H9 (cell line): ENCODE results near the gene SULT1A1. TPM values are rescaled to one million over a fixed set of nuclear protein-coding genes. Genes with fewer than 3 reads are reported as not detected.

Source experiments
- DNase-seq: peaks from one replicate; pipeline ENCODE4 v3.0.0-alpha.2; 2017
- H2AFZ ChIP-seq: one replicate; pipeline ENCODE4 v1.6.1; 2013; ENCODE audit warnings: mild to moderate bottlenecking, low read length, control low read depth, moderate library complexity
- H2AK5ac ChIP-seq: 2 replicates; pipeline ENCODE4 v1.6.1; 2013; ENCODE audit warnings: low read length, control low read depth, mixed read lengths; ENCODE audit not compliant: insufficient read length
- H2BK120ac ChIP-seq: one replicate; pipeline ENCODE4 v1.6.1; 2013; ENCODE audit warnings: low read depth, mild to moderate bottlenecking, low read length, control low read depth, inconsistent platforms; ENCODE audit not compliant: poor library complexity, severe bottlenecking
- H2BK12ac ChIP-seq: 2 replicates; pipeline ENCODE4 v1.6.1; 2013; ENCODE audit warnings: low read length, control low read depth, mixed read lengths, low read depth; ENCODE audit not compliant: insufficient read length
- H2BK15ac ChIP-seq: 2 replicates; pipeline ENCODE4 v1.6.1; 2013; ENCODE audit warnings: low read depth, low read length, control low read depth
- H2BK20ac ChIP-seq: one replicate; pipeline ENCODE4 v1.6.1; 2013; ENCODE audit warnings: low read depth, mild to moderate bottlenecking, low read length, control low read depth, inconsistent platforms; ENCODE audit not compliant: poor library complexity, severe bottlenecking
- H2BK5ac ChIP-seq: 2 replicates; pipeline ENCODE4 v1.6.1; 2013; ENCODE audit warnings: low read length, control low read depth, mixed read lengths; ENCODE audit not compliant: insufficient read length
- H3K14ac ChIP-seq: 2 replicates; pipeline ENCODE4 v1.6.1; 2013; ENCODE audit warnings: low read length, control low read depth; ENCODE audit not compliant: insufficient read depth
- H3K18ac ChIP-seq: 2 replicates; pipeline ENCODE4 v1.6.1; 2013; ENCODE audit warnings: low read depth, mild to moderate bottlenecking, mixed read lengths, low read length, control low read depth; ENCODE audit not compliant: insufficient read length
- H3K23ac ChIP-seq: 2 replicates; pipeline ENCODE4 v1.6.1; 2013; ENCODE audit warnings: low read length, control low read depth, mixed read lengths, low read depth; ENCODE audit not compliant: insufficient read length
- H3K23me2 ChIP-seq: 2 replicates; pipeline ENCODE4 v1.6.1; 2013; ENCODE audit warnings: low read depth, mild to moderate bottlenecking, mixed read lengths, low read length, control low read depth; ENCODE audit not compliant: insufficient read length, poor library complexity, severe bottlenecking
- H3K27ac ChIP-seq: 2 replicates; pipeline ENCODE4 v1.5.1; 2013; ENCODE audit warnings: low read length, control low read depth, mixed read lengths, low read depth; ENCODE audit not compliant: insufficient read length
- H3K27me3 ChIP-seq: 2 replicates; pipeline ENCODE4 v1.6.1; 2013; ENCODE audit warnings: low read length, control low read depth, inconsistent platforms; ENCODE audit not compliant: insufficient read depth
- H3K4ac ChIP-seq: 2 replicates; pipeline ENCODE4 v1.6.1; 2013; ENCODE audit warnings: low read depth, mild to moderate bottlenecking, control low read depth, inconsistent platforms, low read length, moderate library complexity
- H3K4me1 ChIP-seq: 2 replicates; pipeline ENCODE4 v1.6.1; 2013; ENCODE audit warnings: low read length, control low read depth, inconsistent platforms; ENCODE audit not compliant: insufficient read depth
- H3K4me2 ChIP-seq: 2 replicates; pipeline ENCODE4 v1.6.1; 2013; ENCODE audit warnings: low read length, control low read depth, mixed read lengths; ENCODE audit not compliant: insufficient read length, insufficient read depth
- H3K56ac ChIP-seq: 2 replicates; pipeline ENCODE4 v1.6.1; 2013; ENCODE audit warnings: low read depth, mild to moderate bottlenecking, mixed read lengths, low read length, control low read depth; ENCODE audit not compliant: insufficient read length
- H3K79me1 ChIP-seq: 2 replicates; pipeline ENCODE4 v1.6.1; 2013; ENCODE audit warnings: low read depth, mild to moderate bottlenecking, moderate library complexity, low read length, control low read depth, inconsistent platforms; ENCODE audit not compliant: insufficient read depth, poor library complexity, severe bottlenecking
- H3K79me2 ChIP-seq: 2 replicates; pipeline ENCODE4 v1.6.1; 2013; ENCODE audit warnings: low read length, control low read depth, inconsistent platforms; ENCODE audit not compliant: insufficient read depth
- H3K9ac ChIP-seq: 2 replicates; pipeline ENCODE4 v1.6.1; 2013; ENCODE audit warnings: low read length, control low read depth, mixed read lengths; ENCODE audit not compliant: insufficient read length; ENCODE audit errors: extremely low read depth
- H3K9me3 ChIP-seq: one replicate; pipeline ENCODE4 v1.6.1; 2013; ENCODE audit warnings: low read depth, low read length, inconsistent platforms; ENCODE audit not compliant: control insufficient read depth
- H3T11ph ChIP-seq: one replicate; pipeline ENCODE4 v1.6.1; 2013; ENCODE audit warnings: mild to moderate bottlenecking, low read length, control low read depth, inconsistent platforms
- H4K20me1 ChIP-seq: one replicate; pipeline ENCODE4 v1.6.1; 2013; ENCODE audit not compliant: control insufficient read depth, insufficient read length, insufficient read depth
- H4K5ac ChIP-seq: 2 replicates; pipeline ENCODE4 v1.6.1; 2013; ENCODE audit warnings: low read depth, mild to moderate bottlenecking, mixed read lengths, low read length, control low read depth; ENCODE audit not compliant: insufficient read length
- H4K8ac ChIP-seq: replicated peaks from 2 replicates; pipeline ENCODE4 v1.6.1; 2013; ENCODE audit warnings: low read length, control low read depth, mixed read lengths, low read depth; ENCODE audit not compliant: insufficient read length
- H4K91ac ChIP-seq: 2 replicates; pipeline ENCODE4 v1.6.1; 2013; ENCODE audit warnings: low read depth, mild to moderate bottlenecking, moderate library complexity, mixed read lengths, low read length, control low read depth; ENCODE audit not compliant: insufficient read length
- H3K27ac Mint-ChIP-seq, 3 experiments: 2 replicates in 2 of 3; 3 replicates in 1 of 3; pipeline ENCODE4 v1.8.0; 2020 to 2021; ENCODE audit warnings: mixed read lengths in 3 of 3, mild to moderate bottlenecking in 1 of 3, moderate library complexity in 1 of 3
- H3K27me3 Mint-ChIP-seq: 2 replicates; pipeline ENCODE4 v1.8.0; 2021; ENCODE audit warnings: low read depth, mild to moderate bottlenecking, moderate library complexity, mixed read lengths
- H3K36me3 Mint-ChIP-seq, 3 experiments: 2 replicates in 2 of 3; 3 replicates in 1 of 3; pipeline ENCODE4 v1.8.0; 2020 to 2021; ENCODE audit warnings: low read depth in 3 of 3, mixed read lengths in 3 of 3; ENCODE audit not compliant: insufficient read depth in 1 of 3
- H3K4me1 Mint-ChIP-seq, 2 experiments: 2 replicates each; pipeline ENCODE4 v1.8.0; 2020; ENCODE audit warnings: mixed read lengths in 2 of 2
- H3K4me3 Mint-ChIP-seq, 2 experiments: 2 replicates in 1 of 2; 3 replicates in 1 of 2; pipeline ENCODE4 v1.8.0; 2020 to 2021; ENCODE audit warnings: mild to moderate bottlenecking in 2 of 2, mixed read lengths in 2 of 2, moderate library complexity in 1 of 2
- H3K9me3 Mint-ChIP-seq, 2 experiments: 2 replicates in 1 of 2; 3 replicates in 1 of 2; pipeline ENCODE4 v1.8.0; 2020; ENCODE audit warnings: mild to moderate bottlenecking in 2 of 2, mixed read lengths in 2 of 2, moderate library complexity in 1 of 2
- WGBS: extraction: QIAGEN DNeasy Blood & Tissue Kit; methylation state at CpG from one replicate; pipeline ENCODE4 v1.1.7; 2013; ENCODE audit warnings: missing lambda C conversion rate, low lambda C conversion rate, mixed read lengths; ENCODE audit not compliant: insufficient read length; ENCODE audit errors: extremely low coverage; 5-methylcytosine and 5-hydroxymethylcytosine counted together
- total RNA-seq: library from RNA; stranded (reverse); gene quantifications from 2 replicates; pipeline ENCODE4 v1.2.1, GENCODE V29; 2021
- TF ChIP-seq, protein P1 (sequence below): fragments of 200-600 bp; sonication (generic); conservative IDR thresholded peaks from 3 replicates; pipeline ENCODE4 v1.8.0; 2021; ENCODE audit warnings: antibody characterized with exemption, mild to moderate bottlenecking

SULT1A1 gene
- total RNA-seq, 1 experiment from 2014 or later, result 4.8 TPM

DNA sequence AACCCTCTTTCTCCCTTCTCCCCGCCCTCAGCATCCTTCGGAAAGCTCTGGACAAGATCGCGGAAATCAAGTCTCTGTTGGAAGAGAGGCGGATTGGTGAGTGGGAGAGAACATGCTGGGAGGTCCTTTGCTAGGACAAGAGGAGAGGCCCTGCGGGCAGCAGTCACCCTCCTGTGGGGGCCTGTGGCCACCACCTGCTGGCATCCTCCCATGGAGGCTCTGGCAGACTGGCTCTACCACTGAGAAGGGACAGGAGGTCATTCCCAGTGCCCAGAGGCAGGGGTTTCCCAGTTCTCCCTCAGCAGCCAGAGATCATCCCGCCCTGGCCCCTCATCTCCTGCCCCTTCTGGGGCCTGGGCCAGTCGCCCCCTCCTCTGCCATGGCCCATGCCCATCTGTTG, 20.8 kb downstream of the SULT1A1 start:
- H3T11ph ChIP-seq, result no peak overlapping the region
- H3K18ac ChIP-seq, result no peak overlapping the region
- H3K4me1 Mint-ChIP-seq, result no peaks in the 10 kb centered on the region
- no peak overlapping the region for H4K91ac ChIP-seq
- no peaks in the 10 kb centered on the region for H3K4me1 ChIP-seq
- H3K23ac ChIP-seq, result no peak overlapping the region
- no peak overlapping the region for H2BK20ac ChIP-seq
- H3K9me3 Mint-ChIP-seq, result no peaks in the 10 kb centered on the region
- no peaks in the 10 kb centered on the region for H3K9me3 ChIP-seq
- no peak overlapping the region for H4K8ac ChIP-seq
- no CpG with 5 or more reads among the region's 8 CpGs for WGBS
- no peak overlapping the region for H3K4me3 Mint-ChIP-seq
- H3K56ac ChIP-seq, result no peak overlapping the region
- H3K4me2 ChIP-seq, result no peak overlapping the region
- H3K36me3 Mint-ChIP-seq, result peaks cover 19 to 55% (median 43%) of the 10 kb centered on the region in 3 experiments
- no peak for DNase-seq
- no peak overlapping the region for H2AFZ ChIP-seq
- H3K14ac ChIP-seq, result no peak overlapping the region
- H3K27me3 Mint-ChIP-seq, result no peaks in the 10 kb centered on the region
- TF ChIP-seq, protein P1, sequence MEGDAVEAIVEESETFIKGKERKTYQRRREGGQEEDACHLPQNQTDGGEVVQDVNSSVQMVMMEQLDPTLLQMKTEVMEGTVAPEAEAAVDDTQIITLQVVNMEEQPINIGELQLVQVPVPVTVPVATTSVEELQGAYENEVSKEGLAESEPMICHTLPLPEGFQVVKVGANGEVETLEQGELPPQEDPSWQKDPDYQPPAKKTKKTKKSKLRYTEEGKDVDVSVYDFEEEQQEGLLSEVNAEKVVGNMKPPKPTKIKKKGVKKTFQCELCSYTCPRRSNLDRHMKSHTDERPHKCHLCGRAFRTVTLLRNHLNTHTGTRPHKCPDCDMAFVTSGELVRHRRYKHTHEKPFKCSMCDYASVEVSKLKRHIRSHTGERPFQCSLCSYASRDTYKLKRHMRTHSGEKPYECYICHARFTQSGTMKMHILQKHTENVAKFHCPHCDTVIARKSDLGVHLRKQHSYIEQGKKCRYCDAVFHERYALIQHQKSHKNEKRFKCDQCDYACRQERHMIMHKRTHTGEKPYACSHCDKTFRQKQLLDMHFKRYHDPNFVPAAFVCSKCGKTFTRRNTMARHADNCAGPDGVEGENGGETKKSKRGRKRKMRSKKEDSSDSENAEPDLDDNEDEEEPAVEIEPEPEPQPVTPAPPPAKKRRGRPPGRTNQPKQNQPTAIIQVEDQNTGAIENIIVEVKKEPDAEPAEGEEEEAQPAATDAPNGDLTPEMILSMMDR, result no peak
- no peak overlapping the region for H2BK12ac ChIP-seq
- no peak overlapping the region for H3K27ac Mint-ChIP-seq
- H3K23me2 ChIP-seq, result no peaks in the 10 kb centered on the region
- H3K4ac ChIP-seq, result no peak overlapping the region
- no peaks in the 10 kb centered on the region for H3K79me1 ChIP-seq
- no peaks in the 10 kb centered on the region for H3K27me3 ChIP-seq
- H2AK5ac ChIP-seq, result no peak overlapping the region
- H3K27ac ChIP-seq, result no peak overlapping the region
- no peak overlapping the region for H4K5ac ChIP-seq
- no peak overlapping the region for H2BK120ac ChIP-seq
- H2BK15ac ChIP-seq, result no peak overlapping the region
- H4K20me1 ChIP-seq, result no peaks in the 10 kb centered on the region
- H3K9ac ChIP-seq, result no peak overlapping the region
- H3K79me2 ChIP-seq, result no peaks in the 10 kb centered on the region
- no peak overlapping the region for H2BK5ac ChIP-seq
